ENCODE measurements around the gene C10orf90. TPM values are rescaled to one million over a fixed set of nuclear protein-coding genes. Genes with fewer than 3 reads are reported as not detected.

The C10orf90 gene
- total and polyA plus RNA-seq, 4 donors = 0.05 to 0.25 TPM; not detected in 2

GRCh38 chr10:126481181-126481580 is 189.3 kb downstream of the C10orf90 start:
- Histone ChIP-seq H3K9ac (ENCODE audit: low read depth in 1 of 2, low read length in 2 of 2) (no peak overlapping the region), H3K27ac (ENCODE audit: low read depth in 1 of 2, low read length in 2 of 2) (no peak overlapping the region), H3K36me3 (ENCODE audit: control insufficient read depth in 4 of 4, insufficient read depth in 3 of 4, low read depth in 1 of 4, low read length in 3 of 4) (no peaks in the 10 kb centered on the region), H3K4me3 (ENCODE audit: low read depth in 1 of 3, low read length in 3 of 3) (no peak overlapping the region), H3K4me1 (ENCODE audit: control insufficient read depth in 4 of 4, insufficient read depth in 4 of 4, low read length in 3 of 4) (no peaks in the 10 kb centered on the region), H3K27me3 (ENCODE audit: control insufficient read depth in 4 of 4, insufficient read depth in 4 of 4, low read length in 3 of 4) (no peaks in the 10 kb centered on the region), H3K9me3 (ENCODE audit: control insufficient read depth in 4 of 4, low read length in 3 of 4) (peaks cover 0 to 3% (median 0%) of the 10 kb centered on the region in 4 donors)
- TF ChIP-seq MAX (IDR thresholded peaks at IDR 0.05) (no peak), HNF4A (conservative IDR thresholded peaks at IDR 0.05) (no peak), TAF1 (conservative IDR thresholded peaks at IDR 0.05) (no peak), HNF4G (IDR thresholded peaks at IDR 0.05) (no peak), EGR1 (IDR thresholded peaks at IDR 0.05; ENCODE audit: low read depth in 2 of 2) (no peak), RAD21 (IDR thresholded peaks at IDR 0.05) (no peak)
- WGBS = 73% methylated on average over 1 of the region's 1 CpG
- DNase-seq (ENCODE audit: low spot score) = no peak

- no peak for TF ChIP-seq FOXA1 (IDR thresholded peaks at IDR 0.05)
- no peak for TF ChIP-seq ATF3 (IDR thresholded peaks at IDR 0.05)
- TF ChIP-seq YY1 (IDR thresholded peaks at IDR 0.05) = no peak
- no peak for TF ChIP-seq FOXA2 (IDR thresholded peaks at IDR 0.05)
- no peak for TF ChIP-seq RAD21 (IDR thresholded peaks at IDR 0.05)
- TF ChIP-seq HNF4A (conservative IDR thresholded peaks at IDR 0.05) = no peak
- no peak for TF ChIP-seq JUND (IDR thresholded peaks at IDR 0.05)
Observed at GRCh38 chr10:126480648-126481047, 189.8 kb downstream of the C10orf90 start.

GRCh38 chr10:126479280-126479895 is 191.1 kb downstream of the C10orf90 start:
- H3K4me3 ChIP-seq (ENCODE audit: low read depth in 1 of 3, low read length in 3 of 3) = no peak overlapping the region
- H3K4me1 ChIP-seq (ENCODE audit: control insufficient read depth in 4 of 4, insufficient read depth in 4 of 4, low read length in 3 of 4) = no peaks in the 10 kb centered on the region
- no peak for TF ChIP-seq SP1 (IDR thresholded peaks at IDR 0.05)
- TF ChIP-seq ATF3 (IDR thresholded peaks at IDR 0.05) = no peak
- TF ChIP-seq MAX (IDR thresholded peaks at IDR 0.05) = no peak
- TF ChIP-seq CTCF (IDR thresholded peaks at IDR 0.05; ENCODE audit: low read depth, low read length, missing input control) = no peak
- TF ChIP-seq REST (IDR thresholded peaks at IDR 0.05) = no peak
- TF ChIP-seq RXRA (IDR thresholded peaks at IDR 0.05) = no peak
- TF ChIP-seq JUND (IDR thresholded peaks at IDR 0.05) = no peak
- no peak for TF ChIP-seq YY1 (IDR thresholded peaks at IDR 0.05)
- H3K36me3 ChIP-seq (ENCODE audit: control insufficient read depth in 4 of 4, insufficient read depth in 3 of 4, low read depth in 1 of 4, low read length in 3 of 4) = no peaks in the 10 kb centered on the region
- no peaks in the 10 kb centered on the region for H3K9me3 ChIP-seq (ENCODE audit: control insufficient read depth in 4 of 4, low read length in 3 of 4)
- 88% methylated on average over 7 of the region's 7 CpGs for WGBS
- no peaks in the 10 kb centered on the region for H3K27me3 ChIP-seq (ENCODE audit: control insufficient read depth in 4 of 4, insufficient read depth in 4 of 4, low read length in 3 of 4)
- no peak for DNase-seq (ENCODE audit: low spot score)
- H3K9ac ChIP-seq (ENCODE audit: low read depth in 1 of 2, low read length in 2 of 2) = no peak overlapping the region
- H3K27ac ChIP-seq (ENCODE audit: low read depth in 1 of 2, low read length in 2 of 2) = no peak overlapping the region

More at GRCh38 chr10:126480648-126481047, 189.8 kb downstream of the C10orf90 start:
- DNase-seq (ENCODE audit: low spot score) = no peak
- no peak overlapping the region for H3K9ac ChIP-seq (ENCODE audit: low read depth in 1 of 2, low read length in 2 of 2)
- H3K27ac ChIP-seq (ENCODE audit: low read depth in 1 of 2, low read length in 2 of 2) = no peak overlapping the region
- no peaks in the 10 kb centered on the region for H3K36me3 ChIP-seq (ENCODE audit: control insufficient read depth in 4 of 4, insufficient read depth in 3 of 4, low read depth in 1 of 4, low read length in 3 of 4)
- H3K9me3 ChIP-seq (ENCODE audit: control insufficient read depth in 4 of 4, low read length in 3 of 4) = peaks cover 0 to 3% (median 0%) of the 10 kb centered on the region in 4 donors
- no peaks in the 10 kb centered on the region for H3K4me1 ChIP-seq (ENCODE audit: control insufficient read depth in 4 of 4, insufficient read depth in 4 of 4, low read length in 3 of 4)
- WGBS = 88% methylated on average over 3 of the region's 3 CpGs
- no peak overlapping the region for H3K4me3 ChIP-seq (ENCODE audit: low read depth in 1 of 3, low read length in 3 of 3)
- H3K27me3 ChIP-seq (ENCODE audit: control insufficient read depth in 4 of 4, insufficient read depth in 4 of 4, low read length in 3 of 4) = no peaks in the 10 kb centered on the region

All from liver (tissue), 9 donors.